Breast epithelium (tissue), 3 donors: ENCODE data around the gene CLIP1.

Experiments used
- POLR2A ChIP-seq: fragments of 450-650 bp; IDR thresholded peaks from one replicate; pipeline ENCODE4 v1.6.1; 2016; ENCODE audit warnings: antibody characterized with exemption, mild to moderate bottlenecking, moderate library complexity
- POLR2AphosphoS5 ChIP-seq, 3 donors: sonication (generic); formaldehyde crosslinking; IDR thresholded peaks; one replicate each; pipeline ENCODE4 v1.6.1; 2017; ENCODE audit warnings: antibody characterized with exemption in 3 of 3
- TF ChIP-seq, protein P1 (sequence below), 3 donors: fragments of 450-650 bp; IDR thresholded peaks; one replicate each; pipeline ENCODE4 v1.5.1; 2016 to 2017; ENCODE audit warnings: antibody characterized with exemption in 3 of 3, mild to moderate bottlenecking in 3 of 3, moderate library complexity in 3 of 3

GRCh38 chr12:122238861-122239260 lies 183.6 kb downstream of the CLIP1 start:
- TF ChIP-seq, protein P1, sequence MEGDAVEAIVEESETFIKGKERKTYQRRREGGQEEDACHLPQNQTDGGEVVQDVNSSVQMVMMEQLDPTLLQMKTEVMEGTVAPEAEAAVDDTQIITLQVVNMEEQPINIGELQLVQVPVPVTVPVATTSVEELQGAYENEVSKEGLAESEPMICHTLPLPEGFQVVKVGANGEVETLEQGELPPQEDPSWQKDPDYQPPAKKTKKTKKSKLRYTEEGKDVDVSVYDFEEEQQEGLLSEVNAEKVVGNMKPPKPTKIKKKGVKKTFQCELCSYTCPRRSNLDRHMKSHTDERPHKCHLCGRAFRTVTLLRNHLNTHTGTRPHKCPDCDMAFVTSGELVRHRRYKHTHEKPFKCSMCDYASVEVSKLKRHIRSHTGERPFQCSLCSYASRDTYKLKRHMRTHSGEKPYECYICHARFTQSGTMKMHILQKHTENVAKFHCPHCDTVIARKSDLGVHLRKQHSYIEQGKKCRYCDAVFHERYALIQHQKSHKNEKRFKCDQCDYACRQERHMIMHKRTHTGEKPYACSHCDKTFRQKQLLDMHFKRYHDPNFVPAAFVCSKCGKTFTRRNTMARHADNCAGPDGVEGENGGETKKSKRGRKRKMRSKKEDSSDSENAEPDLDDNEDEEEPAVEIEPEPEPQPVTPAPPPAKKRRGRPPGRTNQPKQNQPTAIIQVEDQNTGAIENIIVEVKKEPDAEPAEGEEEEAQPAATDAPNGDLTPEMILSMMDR (IDR thresholded peaks at IDR 0.05), result no peak
- no peak for TF ChIP-seq POLR2AphosphoS5 (IDR thresholded peaks at IDR 0.05)
- TF ChIP-seq POLR2A, result no peak
